ENCODE data around the gene C2orf66.

Gene C2orf66

GRCh38 chr2:196759378-196759706 is 49.8 kb downstream of the C2orf66 start:
- no peak for DNase-seq (ENCODE audit: low read depth)

- DNase-seq (ENCODE audit: low read depth), result no peak
These were observed 50.4 kb downstream of the C2orf66 start for GRCh38 chr2:196758474-196759377.

Measured in CMK (cell line).